Smooth muscle cell (in vitro differentiated cells): ENCODE data around the gene C5orf24. TPM values are rescaled to one million over a fixed set of nuclear protein-coding genes. Genes with fewer than 3 reads are reported as not detected.

Experiments used
- DNase-seq: peaks from one replicate; lab custom pipeline; 2025; ENCODE audit not compliant: unreplicated experiment; lab: John Stamatoyannopoulos, UW
- H2AFZ ChIP-seq: fragments of 200-600 bp; sonication (generic); 2 replicates; pipeline ENCODE4 v1.6.0; 2016; ENCODE audit warnings: antibody characterized with exemption, low read depth, mild to moderate bottlenecking
- H3F3A ChIP-seq: fragments of 200-600 bp; sonication (generic); 2 replicates; pipeline ENCODE4 v1.6.0; 2017; ENCODE audit warnings: antibody characterized with exemption, low read depth
- H3K27ac ChIP-seq: fragments of 200-600 bp; sonication (generic); 2 replicates; pipeline ENCODE4 v1.5.1; 2016; ENCODE audit warnings: low read depth, mild to moderate bottlenecking
- H3K27me3 ChIP-seq: fragments of 200-600 bp; sonication (generic); 2 replicates; pipeline ENCODE4 v1.6.1; 2016; ENCODE audit warnings: low read depth, mild to moderate bottlenecking
- H3K36me3 ChIP-seq: fragments of 200-600 bp; sonication (generic); 2 replicates; pipeline ENCODE4 v1.5.1; 2016; ENCODE audit warnings: low read depth
- H3K4me1 ChIP-seq: fragments of 200-600 bp; sonication (generic); 2 replicates; pipeline ENCODE4 v1.5.1; 2016; ENCODE audit warnings: low read depth
- H3K4me2 ChIP-seq: fragments of 200-600 bp; sonication (generic); 2 replicates; pipeline ENCODE4 v1.6.0; 2016; ENCODE audit warnings: mild to moderate bottlenecking
- H3K4me3 ChIP-seq: fragments of 200-600 bp; sonication (generic); 2 replicates; pipeline ENCODE4 v1.5.1; 2016; ENCODE audit warnings: mild to moderate bottlenecking
- H3K79me2 ChIP-seq: fragments of 200-600 bp; sonication (generic); 2 replicates; pipeline ENCODE4 v1.6.0; 2016; ENCODE audit warnings: low read depth, mild to moderate bottlenecking
- H3K9ac ChIP-seq: fragments of 200-600 bp; sonication (generic); 2 replicates; pipeline ENCODE4 v1.6.0; 2016; ENCODE audit warnings: low read depth
- H3K9me3 ChIP-seq: fragments of 200-600 bp; sonication (generic); replicated peaks from 2 replicates; pipeline ENCODE4 v1.5.1; 2016; ENCODE audit warnings: low read depth
- H4K20me1 ChIP-seq: fragments of 200-600 bp; sonication (generic); 2 replicates; pipeline ENCODE4 v1.6.0; 2016; ENCODE audit warnings: low read depth
- CTCF ChIP-seq: fragments of 200-600 bp; sonication (generic); IDR thresholded peaks from 2 replicates; pipeline ENCODE4 v1.5.1; 2017; ENCODE audit warnings: borderline replicate concordance, mild to moderate bottlenecking, antibody characterized with exemption; ENCODE audit not compliant: insufficient read depth, poor library complexity, severe bottlenecking
- WGBS: methylation state at CpG from one replicate; pipeline ENCODE4 v1.1.7; 2016; ENCODE audit warnings: low lambda C conversion rate; 5-methylcytosine and 5-hydroxymethylcytosine counted together
- polyA plus RNA-seq: library from polyadenylated mRNA; unstranded; fragments of >200 nt; fragmentation: Nextera tagmentation; extraction: Ambion mirVana; gene quantifications from 2 replicates; pipeline ENCODE4 v1.2.1, GENCODE V29; 2016
- total RNA-seq: library from RNA; depleted of rRNA; stranded (reverse); fragments of >200 nt; gene quantifications from 2 replicates; pipeline ENCODE4 v1.2.3, GENCODE V29; 2014

C5orf24 gene
- total and polyA plus RNA-seq, 2 experiments from 2014 or later: 34.3 to 88.3 TPM

GRCh38 chr5:134819407-134819963 is 26.3 kb upstream of the C5orf24 start:
- Histone ChIP-seq H3K27ac (no peak overlapping the region), H3K4me2 (no peak overlapping the region), H3F3A (no peaks in the 10 kb centered on the region), H3K27me3 (no peaks in the 10 kb centered on the region), H2AFZ (no peak overlapping the region), H3K4me3 (no peak overlapping the region), H3K4me1 (no peaks in the 10 kb centered on the region), H3K36me3 (peaks cover 34% of the 10 kb centered on the region), H3K9ac (no peak overlapping the region), H3K79me2 (no peaks in the 10 kb centered on the region), H4K20me1 (no peaks in the 10 kb centered on the region), H3K9me3 (no peaks in the 10 kb centered on the region)
- no peak for TF ChIP-seq CTCF
- DNase-seq: no peak
- 99% methylated on average over 4 of the region's 4 CpGs for WGBS

GRCh38 chr5:134821841-134822240 is 23.9 kb upstream of the C5orf24 start:
- Histone ChIP-seq H3K4me3 (no peak overlapping the region), H2AFZ (no peak overlapping the region), H3K27me3 (no peaks in the 10 kb centered on the region), H3K79me2 (no peaks in the 10 kb centered on the region), H4K20me1 (no peaks in the 10 kb centered on the region), H3K27ac (no peak overlapping the region), H3K9ac (no peak overlapping the region), H3F3A (no peaks in the 10 kb centered on the region), H3K4me2 (no peak overlapping the region), H3K36me3 (peaks cover 30% of the 10 kb centered on the region), H3K4me1 (no peaks in the 10 kb centered on the region), H3K9me3 (no peaks in the 10 kb centered on the region)
- DNase-seq: no peak
- TF ChIP-seq CTCF: no peak
- WGBS: 98% methylated on average over 7 of the region's 7 CpGs

GRCh38 chr5:134824681-134825080 is 21.1 kb upstream of the C5orf24 start:
- Histone ChIP-seq H3K4me1 (no peaks in the 10 kb centered on the region), H3K36me3 (peaks cover 29% of the 10 kb centered on the region), H3K9me3 (no peaks in the 10 kb centered on the region), H3F3A (no peaks in the 10 kb centered on the region), H3K27me3 (no peaks in the 10 kb centered on the region), H3K27ac (no peak overlapping the region), H3K4me2 (no peak overlapping the region), H4K20me1 (no peaks in the 10 kb centered on the region), H3K9ac (no peak overlapping the region), H2AFZ (no peak overlapping the region), H3K4me3 (no peak overlapping the region), H3K79me2 (no peaks in the 10 kb centered on the region)
- WGBS: 100% methylated on average over 1 of the region's 1 CpG
- DNase-seq: no peak
- no peak for TF ChIP-seq CTCF

- no peak overlapping the region for H3K9ac ChIP-seq
- no peaks in the 10 kb centered on the region for H4K20me1 ChIP-seq
- no peak overlapping the region for H3K27ac ChIP-seq
- H3K4me2 ChIP-seq: no peak overlapping the region
- H3K27me3 ChIP-seq: no peaks in the 10 kb centered on the region
- no peaks in the 10 kb centered on the region for H3K4me1 ChIP-seq
- no peaks in the 10 kb centered on the region for H3K9me3 ChIP-seq
- no peak overlapping the region for H3K4me3 ChIP-seq
- H3K79me2 ChIP-seq: no peaks in the 10 kb centered on the region
- no peaks in the 10 kb centered on the region for H3F3A ChIP-seq
- TF ChIP-seq CTCF: no peak
- H3K36me3 ChIP-seq: peaks cover 28% of the 10 kb centered on the region
- WGBS: 93% methylated on average over 7 of the region's 7 CpGs
- H2AFZ ChIP-seq: no peak overlapping the region
- DNase-seq: no peak
These were observed 20.6 kb upstream of the C5orf24 start for GRCh38 chr5:134825212-134825611.
